RPMI7951 (cell line): ENCODE data around the gene G3BP1. TPM values are rescaled to one million over a fixed set of nuclear protein-coding genes. Genes with fewer than 3 reads are reported as not detected.
A peak's percentile ranks its signal among the peaks of the same experiment; 100 is the strongest.
"Not testable (repeated sequence)": the region's sequence is repeated elsewhere in the genome, so short reads cannot be mapped to it uniquely, and the experiment has no call there.

ENCODE experiments used
- DNase-seq: peaks from one replicate; pipeline ENCODE4 v3.0.0-alpha.2; 2012; ENCODE audit warnings: low read depth
- total RNA-seq: library from RNA; depleted of rRNA; stranded (reverse); fragments of >200 nt; shearing (Covaris generic); gene quantifications from 2 replicates; pipeline ENCODE4 v1.2.3, GENCODE V29; 2014

Gene G3BP1
- total RNA-seq, 1 experiment from 2014 or later = 129 TPM

GRCh38 chr5:151795426-151795825, 23.7 kb downstream of the G3BP1 start:
- DNase-seq = no peak

- no peak for DNase-seq
Observed at GRCh38 chr5:151798674-151799073, 26.9 kb downstream of the G3BP1 start.

- peak; percentile 58 for DNase-seq
Observed at GRCh38 chr5:151799407-151799806, 27.7 kb downstream of the G3BP1 start.

- DNase-seq = no peak
Observed at GRCh38 chr5:151800532-151800931, 28.8 kb downstream of the G3BP1 start.

GRCh38 chr5:151805414-151806223, 33.9 kb downstream of the G3BP1 start:
- DNase-seq = no peak

- no peak for DNase-seq
Observed at GRCh38 chr5:151808451-151809169, 36.9 kb downstream of the G3BP1 start.

GRCh38 chr5:151810449-151810848, 38.7 kb downstream of the G3BP1 start:
- no peak for DNase-seq

- no peak for DNase-seq
Observed at GRCh38 chr5:151810897-151811296, 39.1 kb downstream of the G3BP1 start.

GRCh38 chr5:151811593-151812321, 40.0 kb downstream of the G3BP1 start:
- peak; percentile 55 for DNase-seq

GRCh38 chr5:151812757-151813309, 41.1 kb downstream of the G3BP1 start:
- no peak for DNase-seq

- no peak for DNase-seq
Observed at GRCh38 chr5:151815051-151815450, 43.3 kb downstream of the G3BP1 start.

- DNase-seq = no peak
Observed at GRCh38 chr5:151819830-151820229, 48.1 kb downstream of the G3BP1 start.

GRCh38 chr5:151820271-151820670, 48.5 kb downstream of the G3BP1 start:
- DNase-seq = no peak

- DNase-seq = no peak
Observed at GRCh38 chr5:151820903-151821302, 49.1 kb downstream of the G3BP1 start.

- DNase-seq = no peak
Observed at GRCh38 chr5:151822141-151822540, 50.4 kb downstream of the G3BP1 start.

GRCh38 chr5:151825445-151825844, 53.7 kb downstream of the G3BP1 start:
- DNase-seq = peak; percentile 51

- no peak for DNase-seq
Observed at GRCh38 chr5:151829370-151829769, 57.6 kb downstream of the G3BP1 start.

- DNase-seq = not testable (repeated sequence)
Observed at GRCh38 chr5:151832843-151833242, 61.1 kb downstream of the G3BP1 start.

- DNase-seq = no peak
Observed at GRCh38 chr5:151846765-151847164, 75.0 kb downstream of the G3BP1 start.

- DNase-seq = no peak
Observed at GRCh38 chr5:151847871-151848270, 76.1 kb downstream of the G3BP1 start.

GRCh38 chr5:151855701-151856100, 83.9 kb downstream of the G3BP1 start:
- no peak for DNase-seq

- DNase-seq = no peak
Observed at GRCh38 chr5:151856861-151857260, 85.1 kb downstream of the G3BP1 start.
